Renal cortical epithelial cell (primary cell): ENCODE results near the gene ACP3. TPM values are rescaled to one million over a fixed set of nuclear protein-coding genes. Genes with fewer than 3 reads are reported as not detected.
A peak's percentile ranks its signal among the peaks of the same experiment; 100 is the strongest.
"Not testable (repeated sequence)": the region's sequence is repeated elsewhere in the genome, so short reads cannot be mapped to it uniquely, and the experiment has no call there.

Experiments used
- DNase-seq: peaks from one replicate; pipeline ENCODE4 v3.0.0-alpha.2; 2011; ENCODE audit warnings: low read depth
- total RNA-seq: library from RNA; depleted of rRNA; stranded (reverse); fragments of >200 nt; gene quantifications from 2 replicates; pipeline ENCODE4 v1.2.3, GENCODE V29; 2014

The ACP3 gene
- total RNA-seq, 1 donor from 2014 or later, result not detected

- no peak for DNase-seq
Measured at GRCh38 chr3:132360717-132361116, 43.5 kb downstream of the ACP3 start.

- DNase-seq, result no peak
Measured at GRCh38 chr3:132362329-132362728, 45.1 kb downstream of the ACP3 start.

DNA sequence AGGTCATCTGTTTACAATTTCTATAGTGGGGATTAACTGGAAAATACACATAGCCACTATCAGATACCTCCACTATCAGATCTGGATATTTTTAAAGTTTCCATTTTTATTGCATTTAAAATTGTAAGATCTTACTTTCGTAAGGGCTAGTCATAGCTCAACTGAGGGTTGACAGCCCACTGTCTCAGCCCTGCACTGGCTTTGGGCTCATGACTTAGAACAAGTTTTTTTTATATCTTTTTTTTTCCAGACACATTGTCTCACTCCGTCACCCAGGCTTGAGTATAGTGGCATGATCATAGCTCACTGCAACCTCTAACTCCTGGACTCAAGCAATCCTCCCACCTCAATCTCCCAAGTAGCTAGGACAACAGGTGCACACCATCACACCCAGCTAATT, 51.3 kb downstream of the ACP3 start:
- DNase-seq, result no peak

DNA sequence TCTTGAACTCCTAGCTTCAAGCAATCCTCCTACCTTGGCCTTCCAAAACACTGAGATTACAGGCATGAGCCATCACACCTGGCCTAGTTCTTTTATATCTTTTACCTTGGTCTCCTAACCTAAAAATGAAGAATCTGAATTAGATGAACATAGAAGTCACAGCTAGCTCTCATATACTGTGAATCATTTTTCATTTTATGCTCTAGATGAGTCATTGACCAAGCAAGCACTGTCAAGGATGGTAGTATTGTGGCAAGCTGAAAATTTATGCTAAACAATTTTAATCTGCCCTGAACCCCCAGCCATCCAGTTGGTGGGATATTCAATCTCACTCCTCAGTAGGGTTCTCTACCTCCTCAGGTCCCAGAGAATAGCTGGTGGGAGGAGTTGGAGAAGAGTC, 51.8 kb downstream of the ACP3 start:
- no peak for DNase-seq

DNA sequence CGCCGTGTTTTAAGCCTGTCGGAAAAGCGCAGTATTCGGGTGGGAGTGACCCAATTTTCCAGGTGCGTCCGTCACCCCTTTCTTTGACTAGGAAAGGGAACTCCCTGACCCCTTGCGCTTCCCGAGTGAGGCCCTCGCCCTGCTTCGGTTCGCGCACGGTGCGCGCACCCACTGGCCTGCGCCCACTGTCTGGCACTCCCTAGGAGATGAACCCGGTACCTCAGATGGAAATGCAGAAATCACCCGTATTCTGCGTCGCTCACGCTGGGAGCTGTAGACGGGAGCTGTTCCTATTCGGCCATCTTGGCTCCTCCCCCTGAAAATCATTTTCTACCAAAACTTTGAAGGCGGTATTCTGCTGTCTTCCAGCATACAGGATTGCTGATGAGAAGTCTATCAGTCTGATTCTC, 59.7 kb downstream of the ACP3 start:
- not testable (repeated sequence) for DNase-seq

GRCh38 chr3:132378048-132378762, 61.0 kb downstream of the ACP3 start:
- DNase-seq, result no peak

- no peak for DNase-seq
Measured at GRCh38 chr3:132378846-132379245, 61.6 kb downstream of the ACP3 start.

- no peak for DNase-seq
Measured at GRCh38 chr3:132380920-132381319, 63.7 kb downstream of the ACP3 start.

DNA sequence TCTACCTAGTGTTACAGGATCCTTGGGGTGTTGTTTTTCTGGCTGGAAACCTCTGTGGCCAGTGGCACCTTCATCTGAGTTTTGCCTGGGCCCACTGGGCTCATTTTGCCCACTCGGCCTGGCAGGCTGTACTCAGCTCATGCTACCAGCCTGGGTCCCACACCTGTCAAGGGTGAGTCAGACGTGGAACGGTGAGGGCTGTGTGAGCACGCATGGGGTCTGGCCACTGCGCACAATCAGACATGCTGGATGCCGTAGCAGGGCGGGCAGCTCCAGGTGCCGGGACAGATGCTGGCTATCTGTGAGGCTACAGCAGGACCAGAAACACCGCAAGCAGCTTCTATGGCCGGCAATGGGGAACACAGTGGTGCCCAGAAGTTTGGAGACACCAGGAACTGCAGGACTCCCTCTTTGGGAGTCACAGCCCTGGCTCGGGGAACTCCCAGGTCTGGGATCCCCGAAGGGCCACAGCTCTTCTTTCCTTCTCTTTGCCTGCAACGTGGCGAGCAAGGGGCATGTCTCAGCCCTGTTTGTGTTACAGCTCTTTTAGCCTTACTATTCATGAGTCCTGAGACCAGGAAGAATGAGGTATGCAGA, 64.2 kb downstream of the ACP3 start:
- DNase-seq, result no peak

- no peak for DNase-seq
Measured at GRCh38 chr3:132382267-132382666, 65.1 kb downstream of the ACP3 start.

DNA sequence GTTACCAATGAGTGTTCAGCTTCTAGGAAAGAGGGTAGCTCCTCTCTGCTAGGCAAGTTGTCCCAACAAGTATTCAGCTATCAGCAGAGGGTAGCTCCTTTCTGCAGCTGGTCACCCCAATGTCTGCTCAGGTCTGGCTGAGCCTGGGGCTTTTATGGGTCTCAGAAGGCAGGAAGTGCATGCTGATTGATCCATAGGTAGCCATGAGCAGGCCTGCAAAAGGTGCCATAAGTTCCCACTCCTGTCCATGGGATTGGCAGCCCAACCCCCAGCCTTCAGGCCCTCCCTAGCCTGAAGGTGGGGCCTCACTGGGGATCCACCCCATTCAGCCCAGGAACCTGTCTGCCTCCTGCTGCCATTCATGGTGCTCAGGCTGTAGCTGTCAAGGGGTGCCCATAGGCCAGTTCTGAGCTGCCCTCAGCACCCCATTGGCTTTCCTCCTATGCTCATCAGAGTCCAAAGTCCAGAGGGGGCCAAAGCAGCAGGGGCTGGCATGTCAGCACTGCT, 65.5 kb downstream of the ACP3 start:
- DNase-seq, result no peak

GRCh38 chr3:132386259-132386658, 69.1 kb downstream of the ACP3 start:
- no peak for DNase-seq

- DNase-seq, result not testable (repeated sequence)
Measured at GRCh38 chr3:132392675-132393074, 75.5 kb downstream of the ACP3 start.

DNA sequence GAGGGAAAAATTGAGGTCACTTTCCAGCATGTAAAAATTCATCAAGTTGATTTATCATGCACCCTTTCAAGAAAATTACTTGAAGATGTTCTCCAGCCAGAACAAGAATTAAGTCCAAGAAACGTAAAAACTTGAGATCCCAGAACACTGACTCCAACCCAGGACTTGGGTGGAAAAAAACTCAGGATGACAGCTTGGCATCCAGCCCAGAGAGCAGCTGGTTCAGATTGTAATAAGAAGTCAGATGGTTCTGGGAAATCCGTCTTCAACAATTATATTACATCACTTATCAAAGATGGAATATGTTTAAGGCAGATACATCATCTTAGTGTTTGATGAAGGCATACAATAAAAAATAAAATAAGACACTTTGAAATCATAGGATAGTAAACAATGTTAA, 77.1 kb downstream of the ACP3 start:
- no peak for DNase-seq

DNA sequence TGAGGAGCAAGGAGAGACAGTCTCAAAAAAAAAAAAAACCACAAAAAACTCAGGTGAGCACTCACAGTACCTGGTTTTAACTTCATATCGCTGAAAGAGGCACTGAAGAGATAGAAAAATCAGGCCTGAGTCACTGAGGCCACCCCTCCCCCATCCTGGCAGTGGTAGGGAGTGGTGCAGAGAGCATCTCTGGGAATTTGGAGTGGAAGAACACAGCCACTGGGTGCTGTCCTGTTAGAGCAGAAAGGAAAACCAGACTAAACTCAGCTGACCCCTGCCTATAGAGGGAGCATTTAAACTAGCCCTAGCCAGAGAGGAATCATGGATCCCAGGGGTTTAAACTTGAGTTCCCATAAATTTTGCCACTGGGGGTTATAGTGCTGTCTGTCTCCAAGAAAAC, 77.9 kb downstream of the ACP3 start:
- no peak for DNase-seq

DNA sequence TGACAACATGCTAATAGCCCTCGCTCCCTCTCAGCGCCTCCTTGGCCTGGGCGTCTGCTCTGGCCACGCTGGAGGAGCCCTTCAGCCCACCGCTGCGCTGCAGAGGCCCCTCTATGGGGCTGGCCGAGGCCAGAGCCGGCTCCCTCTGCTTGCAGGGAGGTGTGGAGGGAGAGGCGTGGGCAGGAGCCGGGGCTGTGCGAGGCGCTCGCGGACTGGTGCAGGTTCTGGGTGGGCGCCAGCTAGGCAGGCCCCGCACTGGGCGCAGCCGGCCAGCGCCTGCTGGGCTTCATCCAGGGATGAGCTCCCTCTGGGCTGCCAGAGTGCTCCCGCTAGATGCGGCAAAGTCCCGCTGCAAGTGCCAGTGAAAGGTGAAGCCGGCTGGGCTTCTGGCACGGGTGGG, 79.0 kb downstream of the ACP3 start:
- no peak for DNase-seq

DNA sequence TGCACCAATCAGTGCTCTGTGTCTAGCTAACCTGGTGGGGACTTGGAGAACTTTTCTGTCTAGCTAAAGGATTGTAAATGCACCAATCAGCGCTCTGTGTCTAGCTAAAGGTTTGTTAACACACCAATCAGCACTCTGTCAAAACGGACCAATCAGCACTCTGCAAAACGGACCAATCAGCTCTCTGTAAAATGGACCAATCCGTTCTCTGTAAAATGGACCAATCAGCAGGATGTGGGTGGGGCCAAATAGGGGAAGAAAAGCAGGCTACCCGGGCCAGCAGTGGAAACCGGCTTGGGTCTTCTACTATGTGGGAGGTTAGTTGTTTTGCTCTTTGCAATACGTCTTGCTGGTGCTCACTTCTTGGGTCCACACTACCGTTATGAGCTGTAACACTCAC, 79.6 kb downstream of the ACP3 start:
- not testable (repeated sequence) for DNase-seq

GRCh38 chr3:132399054-132399929, 82.1 kb downstream of the ACP3 start:
- peak; percentile 49 for DNase-seq

DNA sequence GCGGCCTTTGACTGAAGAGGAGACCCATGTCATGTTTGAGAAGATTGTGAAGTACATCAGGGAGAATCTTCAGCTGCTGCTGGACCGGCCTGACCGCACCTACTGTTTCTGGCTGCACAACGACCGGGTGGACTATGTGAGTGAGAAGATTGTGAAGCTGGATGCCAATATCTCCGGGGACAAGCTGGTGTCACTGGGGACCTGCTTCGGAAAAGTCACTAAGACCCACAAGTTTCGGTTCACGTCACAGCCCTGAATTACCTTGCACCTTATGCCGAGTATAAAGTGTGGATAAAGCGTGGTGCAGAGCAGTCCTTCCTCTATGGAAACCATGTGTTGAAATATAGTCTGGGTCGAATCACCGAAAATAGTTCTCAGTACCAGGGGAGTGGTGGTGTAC, 84.0 kb downstream of the ACP3 start:
- no peak for DNase-seq

DNA sequence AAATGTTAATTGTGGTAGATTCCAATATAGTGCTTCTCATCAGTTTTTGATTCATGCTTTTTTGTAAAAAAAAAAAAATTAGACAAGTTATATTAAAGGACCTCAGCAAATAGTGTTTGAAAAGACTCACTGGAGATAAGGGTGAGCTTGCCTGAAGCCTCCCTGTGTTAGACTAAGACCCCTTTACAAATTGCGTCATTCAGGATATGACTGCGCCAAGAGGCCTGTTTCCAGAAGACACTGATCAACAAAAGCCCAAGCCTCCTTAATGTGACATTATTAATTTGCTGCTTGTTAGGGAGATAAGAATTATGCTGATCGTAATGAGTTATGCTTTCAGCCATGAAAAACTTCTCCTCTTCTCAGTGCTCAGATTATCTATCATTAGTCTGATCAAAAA, 87.1 kb downstream of the ACP3 start:
- no peak for DNase-seq

DNA sequence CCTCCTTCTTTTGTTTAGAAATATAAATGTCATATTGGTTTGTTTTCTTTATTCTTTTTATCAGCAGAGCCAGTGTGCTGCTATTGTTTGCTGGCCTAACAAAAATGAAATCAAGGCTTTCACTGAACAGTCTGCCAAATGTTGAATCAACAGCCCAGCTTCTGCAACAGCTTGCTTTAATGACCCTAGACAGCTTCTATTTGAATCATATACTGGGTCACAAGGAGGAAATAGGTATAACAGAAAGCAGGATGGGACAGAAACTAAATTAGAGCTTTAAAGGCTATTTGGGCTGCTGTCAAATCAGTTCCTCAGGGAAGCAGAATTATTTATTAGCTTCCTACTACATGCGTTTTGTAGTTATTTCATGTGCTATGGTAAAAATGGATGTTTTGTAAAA, 88.0 kb downstream of the ACP3 start:
- no peak for DNase-seq

- DNase-seq, result peak; percentile 43
Measured at GRCh38 chr3:132405609-132406299, 88.5 kb downstream of the ACP3 start.
